Neural cell (in vitro differentiated cells): Measurements from ENCODE around the gene SOD3. TPM values are rescaled to one million over a fixed set of nuclear protein-coding genes. Genes with fewer than 3 reads are reported as not detected.

Experiments
- H2AFZ ChIP-seq: fragments of 200-600, 300-800 bp; sonication (generic), shearing (Covaris generic); 2 replicates; pipeline ENCODE4 v1.6.0; 2014; ENCODE audit warnings: low read depth, mild to moderate bottlenecking, antibody characterized with exemption, low read length, moderate library complexity
- H3F3A ChIP-seq: fragments of 200-600 bp; shearing (Covaris generic); 2 replicates; pipeline ENCODE4 v1.6.1; 2016; ENCODE audit warnings: mild to moderate bottlenecking, moderate library complexity, mixed read lengths, antibody characterized with exemption, low read length; ENCODE audit not compliant: insufficient read depth, poor library complexity, severe bottlenecking
- H3K27ac ChIP-seq: fragments of 200-600, 300-800 bp; sonication (generic), shearing (Covaris generic); 2 replicates; pipeline ENCODE4 v1.5.1; 2014; ENCODE audit warnings: mild to moderate bottlenecking, low read length, moderate library complexity
- H3K27me3 ChIP-seq: fragments of 300-800, 200-600 bp; sonication (generic), shearing (Covaris generic); 2 replicates; pipeline ENCODE4 v1.6.0; 2014; ENCODE audit warnings: mild to moderate bottlenecking, low read depth, low read length, moderate library complexity; ENCODE audit not compliant: insufficient read depth
- H3K36me3 ChIP-seq: fragments of 300-800, 200-600 bp; sonication (generic), shearing (Covaris generic); 2 replicates; pipeline ENCODE4 v1.5.1; 2014; ENCODE audit warnings: mild to moderate bottlenecking, antibody characterized with exemption, low read length, moderate library complexity; ENCODE audit not compliant: insufficient read depth
- H3K4me2 ChIP-seq: fragments of 300-800, 200-600 bp; sonication (generic), shearing (Covaris generic); 2 replicates; pipeline ENCODE4 v1.6.0; 2014; ENCODE audit warnings: mild to moderate bottlenecking, low read length
- H3K4me3 ChIP-seq: fragments of 300-800, 200-600 bp; sonication (generic), shearing (Covaris generic); 2 replicates; pipeline ENCODE4 v1.5.1; 2014; ENCODE audit warnings: mild to moderate bottlenecking, low read length, moderate library complexity
- H3K79me2 ChIP-seq: fragments of 200-600 bp; shearing (Covaris generic); replicated peaks from 2 replicates; pipeline ENCODE4 v1.6.0; 2014; ENCODE audit warnings: mild to moderate bottlenecking, low read length, moderate library complexity; ENCODE audit not compliant: insufficient read depth
- H3K9ac ChIP-seq: fragments of 300-800, 200-600 bp; sonication (generic), shearing (Covaris generic); 2 replicates; pipeline ENCODE4 v1.6.1; 2016; ENCODE audit warnings: mild to moderate bottlenecking, low read length, mixed read lengths
- H3K9me2 ChIP-seq: fragments of 200-600 bp; shearing (Covaris generic); 2 replicates; pipeline ENCODE4 v1.6.1; 2016; ENCODE audit warnings: mild to moderate bottlenecking, low read length, mixed read lengths; ENCODE audit not compliant: insufficient read depth
- H3K9me3 ChIP-seq: fragments of 200-600, 300-800 bp; sonication (generic), shearing (Covaris generic); 2 replicates; pipeline ENCODE4 v1.6.1; 2016; ENCODE audit warnings: mild to moderate bottlenecking, mixed run types, low read length, moderate library complexity, mixed read lengths
- H4K20me1 ChIP-seq: fragments of 200-600 bp; shearing (Covaris generic); 2 replicates; pipeline ENCODE4 v1.6.1; 2016; ENCODE audit warnings: mild to moderate bottlenecking, mixed run types; ENCODE audit not compliant: insufficient read depth
- EP300 ChIP-seq: fragments of 450-650 bp; conservative IDR thresholded peaks from 2 replicates; pipeline ENCODE4 v1.6.1; 2014; ENCODE audit warnings: antibody characterized with exemption, mild to moderate bottlenecking, moderate library complexity; ENCODE audit not compliant: poor library complexity, severe bottlenecking
- EZH2 ChIP-seq: fragments of 200-600, 300-800 bp; shearing (Covaris generic), sonication (generic); IDR thresholded peaks from 2 replicates; pipeline ENCODE4 v1.6.1; 2014; ENCODE audit warnings: antibody characterized with exemption, low read length, borderline replicate concordance, mild to moderate bottlenecking; ENCODE audit not compliant: insufficient read depth, poor library complexity, severe bottlenecking
- MXI1 ChIP-seq: fragments of 450-650 bp; conservative IDR thresholded peaks from 2 replicates; pipeline ENCODE4 v1.6.1; 2014; ENCODE audit warnings: antibody characterized with exemption, mild to moderate bottlenecking; ENCODE audit not compliant: poor library complexity, severe bottlenecking
- POLR2AphosphoS5 ChIP-seq: IDR thresholded peaks from 2 replicates; pipeline ENCODE4 v1.6.1; 2012
- RAD21 ChIP-seq: fragments of 450-650 bp; conservative IDR thresholded peaks from 2 replicates; pipeline ENCODE4 v1.6.1; 2014; ENCODE audit warnings: antibody characterized with exemption, mild to moderate bottlenecking, moderate library complexity
- SMC3 ChIP-seq: fragments of 450-650 bp; conservative IDR thresholded peaks from 2 replicates; pipeline ENCODE4 v1.6.1; 2014; ENCODE audit warnings: antibody characterized with exemption, mild to moderate bottlenecking, moderate library complexity; ENCODE audit not compliant: poor library complexity
- TAF1 ChIP-seq: IDR thresholded peaks from 2 replicates; pipeline ENCODE4 v1.6.1; 2012; ENCODE audit warnings: low read depth
- polyA plus RNA-seq: library from polyadenylated mRNA; depleted of rRNA; stranded (reverse); fragments of >200 nt; gene quantifications from 2 replicates; pipeline ENCODE4 v1.2.3, GENCODE V29; 2014
- TF ChIP-seq, protein P1 (sequence below): IDR thresholded peaks from 2 replicates; pipeline ENCODE4 v1.6.1; 2012; ENCODE audit warnings: borderline replicate concordance
- TF ChIP-seq, protein P2 (sequence below): fragments of 450-650 bp; IDR thresholded peaks from 2 replicates; pipeline ENCODE4 v1.5.1; 2014; ENCODE audit warnings: antibody characterized with exemption, mild to moderate bottlenecking, moderate library complexity; ENCODE audit not compliant: poor library complexity, severe bottlenecking

Gene SOD3
- polyA plus RNA-seq, 1 donor from 2014 or later, result not detected

DNA sequence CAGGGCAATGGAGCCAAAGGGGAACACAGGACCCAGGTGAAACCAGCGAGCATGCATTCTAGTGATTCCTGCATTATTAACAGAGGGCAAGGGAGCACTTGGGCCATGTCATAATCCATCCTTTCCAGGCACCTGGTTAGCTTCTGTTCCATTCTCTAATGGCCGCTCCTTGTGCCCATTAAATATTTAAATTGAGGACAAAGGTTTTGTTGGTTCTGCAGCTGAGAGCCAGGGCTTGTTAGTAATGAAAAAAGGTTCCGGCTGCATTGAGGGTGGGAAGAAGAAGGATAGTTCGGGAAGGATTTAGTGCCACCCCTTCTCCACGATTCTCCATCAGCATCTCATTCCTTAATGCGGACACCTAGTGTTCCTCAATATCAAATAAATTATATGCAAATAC, 13.6 kb downstream of the SOD3 start:
- H3F3A ChIP-seq, result no peaks in the 10 kb centered on the region
- no peaks in the 10 kb centered on the region for H3K36me3 ChIP-seq
- no peak overlapping the region for H3K9ac ChIP-seq
- no peak overlapping the region for H3K4me3 ChIP-seq
- H3K9me3 ChIP-seq, result no peaks in the 10 kb centered on the region
- H3K79me2 ChIP-seq, result no peaks in the 10 kb centered on the region
- TF ChIP-seq EZH2 (no peak), EP300 (no peak), TAF1 (no peak), POLR2AphosphoS5 (no peak)
- no peaks in the 10 kb centered on the region for H4K20me1 ChIP-seq
- no peak overlapping the region for H2AFZ ChIP-seq
- no peaks in the 10 kb centered on the region for H3K27me3 ChIP-seq
- H3K27ac ChIP-seq, result no peak overlapping the region
- H3K9me2 ChIP-seq, result no peaks in the 10 kb centered on the region
- H3K4me2 ChIP-seq, result no peak overlapping the region

DNA sequence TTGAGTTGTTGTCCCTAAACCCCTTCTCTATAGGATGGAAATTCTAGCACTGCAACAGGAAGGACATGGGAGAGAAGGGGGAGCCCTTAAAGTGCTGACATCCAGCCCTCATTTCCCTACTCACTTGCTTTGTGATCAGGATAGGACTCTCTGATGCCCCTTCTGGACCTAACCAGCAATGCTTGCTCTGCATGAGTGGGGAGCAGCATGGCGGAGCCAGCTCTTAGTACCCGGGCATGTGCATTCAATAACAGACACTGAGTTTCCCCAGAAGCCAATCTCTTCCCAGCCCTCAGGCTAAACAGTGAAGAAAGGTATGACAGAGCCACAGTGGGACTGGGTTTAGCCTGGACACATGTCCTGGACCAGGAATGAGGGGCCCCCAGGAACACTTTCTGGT, 14.0 kb downstream of the SOD3 start:
- Histone ChIP-seq H3F3A (no peaks in the 10 kb centered on the region), H3K9ac (no peak overlapping the region), H3K27me3 (no peaks in the 10 kb centered on the region), H3K9me3 (no peaks in the 10 kb centered on the region), H4K20me1 (no peaks in the 10 kb centered on the region), H3K4me3 (no peak overlapping the region), H3K27ac (no peak overlapping the region), H3K79me2 (no peaks in the 10 kb centered on the region), H2AFZ (no peak overlapping the region), H3K36me3 (no peaks in the 10 kb centered on the region), H3K4me2 (no peak overlapping the region), H3K9me2 (no peaks in the 10 kb centered on the region)
- no peak for TF ChIP-seq POLR2AphosphoS5
- TF ChIP-seq EP300, result no peak
- TF ChIP-seq TAF1, result no peak
- TF ChIP-seq EZH2, result no peak
- TF ChIP-seq SMC3, result no peak
- TF ChIP-seq, protein P1, sequence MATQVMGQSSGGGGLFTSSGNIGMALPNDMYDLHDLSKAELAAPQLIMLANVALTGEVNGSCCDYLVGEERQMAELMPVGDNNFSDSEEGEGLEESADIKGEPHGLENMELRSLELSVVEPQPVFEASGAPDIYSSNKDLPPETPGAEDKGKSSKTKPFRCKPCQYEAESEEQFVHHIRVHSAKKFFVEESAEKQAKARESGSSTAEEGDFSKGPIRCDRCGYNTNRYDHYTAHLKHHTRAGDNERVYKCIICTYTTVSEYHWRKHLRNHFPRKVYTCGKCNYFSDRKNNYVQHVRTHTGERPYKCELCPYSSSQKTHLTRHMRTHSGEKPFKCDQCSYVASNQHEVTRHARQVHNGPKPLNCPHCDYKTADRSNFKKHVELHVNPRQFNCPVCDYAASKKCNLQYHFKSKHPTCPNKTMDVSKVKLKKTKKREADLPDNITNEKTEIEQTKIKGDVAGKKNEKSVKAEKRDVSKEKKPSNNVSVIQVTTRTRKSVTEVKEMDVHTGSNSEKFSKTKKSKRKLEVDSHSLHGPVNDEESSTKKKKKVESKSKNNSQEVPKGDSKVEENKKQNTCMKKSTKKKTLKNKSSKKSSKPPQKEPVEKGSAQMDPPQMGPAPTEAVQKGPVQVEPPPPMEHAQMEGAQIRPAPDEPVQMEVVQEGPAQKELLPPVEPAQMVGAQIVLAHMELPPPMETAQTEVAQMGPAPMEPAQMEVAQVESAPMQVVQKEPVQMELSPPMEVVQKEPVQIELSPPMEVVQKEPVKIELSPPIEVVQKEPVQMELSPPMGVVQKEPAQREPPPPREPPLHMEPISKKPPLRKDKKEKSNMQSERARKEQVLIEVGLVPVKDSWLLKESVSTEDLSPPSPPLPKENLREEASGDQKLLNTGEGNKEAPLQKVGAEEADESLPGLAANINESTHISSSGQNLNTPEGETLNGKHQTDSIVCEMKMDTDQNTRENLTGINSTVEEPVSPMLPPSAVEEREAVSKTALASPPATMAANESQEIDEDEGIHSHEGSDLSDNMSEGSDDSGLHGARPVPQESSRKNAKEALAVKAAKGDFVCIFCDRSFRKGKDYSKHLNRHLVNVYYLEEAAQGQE, result no peak
- no peak for TF ChIP-seq MXI1
- TF ChIP-seq, protein P2, sequence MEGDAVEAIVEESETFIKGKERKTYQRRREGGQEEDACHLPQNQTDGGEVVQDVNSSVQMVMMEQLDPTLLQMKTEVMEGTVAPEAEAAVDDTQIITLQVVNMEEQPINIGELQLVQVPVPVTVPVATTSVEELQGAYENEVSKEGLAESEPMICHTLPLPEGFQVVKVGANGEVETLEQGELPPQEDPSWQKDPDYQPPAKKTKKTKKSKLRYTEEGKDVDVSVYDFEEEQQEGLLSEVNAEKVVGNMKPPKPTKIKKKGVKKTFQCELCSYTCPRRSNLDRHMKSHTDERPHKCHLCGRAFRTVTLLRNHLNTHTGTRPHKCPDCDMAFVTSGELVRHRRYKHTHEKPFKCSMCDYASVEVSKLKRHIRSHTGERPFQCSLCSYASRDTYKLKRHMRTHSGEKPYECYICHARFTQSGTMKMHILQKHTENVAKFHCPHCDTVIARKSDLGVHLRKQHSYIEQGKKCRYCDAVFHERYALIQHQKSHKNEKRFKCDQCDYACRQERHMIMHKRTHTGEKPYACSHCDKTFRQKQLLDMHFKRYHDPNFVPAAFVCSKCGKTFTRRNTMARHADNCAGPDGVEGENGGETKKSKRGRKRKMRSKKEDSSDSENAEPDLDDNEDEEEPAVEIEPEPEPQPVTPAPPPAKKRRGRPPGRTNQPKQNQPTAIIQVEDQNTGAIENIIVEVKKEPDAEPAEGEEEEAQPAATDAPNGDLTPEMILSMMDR, result no peak
- TF ChIP-seq RAD21, result no peak
